ENCODE data around the gene HSCB.

DNA sequence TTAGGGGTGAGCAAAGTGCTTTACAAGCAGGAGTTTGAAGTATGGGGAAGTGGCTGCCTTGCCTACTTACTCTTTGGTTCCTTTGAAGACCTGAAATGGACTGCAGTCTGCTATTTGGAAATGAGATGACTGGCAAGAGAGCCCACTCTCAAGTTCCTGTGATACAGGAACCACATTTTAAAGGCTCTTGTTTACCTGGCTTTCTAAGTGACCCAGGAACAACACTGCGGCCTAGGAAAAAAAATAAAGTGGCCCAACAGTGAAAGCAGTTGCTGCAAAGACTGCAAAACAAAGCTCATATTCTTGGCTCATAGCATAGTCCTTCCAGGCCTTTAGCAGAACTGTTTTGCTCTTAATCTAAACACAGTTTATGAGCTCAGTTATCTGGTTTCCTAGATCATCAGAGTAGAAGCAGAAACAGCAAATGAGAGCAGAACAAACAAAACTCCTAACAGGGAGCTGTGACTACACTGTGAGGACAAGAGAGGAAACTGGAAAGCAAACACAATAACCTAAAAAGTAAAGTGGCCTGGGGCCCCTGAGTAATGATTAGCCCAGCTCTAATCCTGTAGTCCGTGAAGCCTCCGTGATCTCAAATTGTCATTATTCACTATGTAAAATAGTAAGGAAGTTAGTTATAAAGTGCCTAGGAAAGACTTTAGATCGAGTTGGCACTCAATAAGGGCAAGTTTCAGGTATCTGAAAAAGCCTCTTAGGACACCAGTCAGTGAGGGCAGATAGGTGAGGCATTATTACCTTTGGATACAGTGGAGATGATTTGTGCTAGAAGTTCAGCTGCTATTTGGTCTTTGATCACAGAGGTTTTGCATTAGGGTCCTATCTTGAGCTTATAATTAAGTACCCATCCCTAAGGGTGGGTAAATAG, 42.2 kb downstream of the HSCB start:
- TF ChIP-seq POLR2AphosphoS5 (IDR thresholded peaks at IDR 0.05; ENCODE audit: low read depth, low read length) = no peak
- TF ChIP-seq, protein P1, sequence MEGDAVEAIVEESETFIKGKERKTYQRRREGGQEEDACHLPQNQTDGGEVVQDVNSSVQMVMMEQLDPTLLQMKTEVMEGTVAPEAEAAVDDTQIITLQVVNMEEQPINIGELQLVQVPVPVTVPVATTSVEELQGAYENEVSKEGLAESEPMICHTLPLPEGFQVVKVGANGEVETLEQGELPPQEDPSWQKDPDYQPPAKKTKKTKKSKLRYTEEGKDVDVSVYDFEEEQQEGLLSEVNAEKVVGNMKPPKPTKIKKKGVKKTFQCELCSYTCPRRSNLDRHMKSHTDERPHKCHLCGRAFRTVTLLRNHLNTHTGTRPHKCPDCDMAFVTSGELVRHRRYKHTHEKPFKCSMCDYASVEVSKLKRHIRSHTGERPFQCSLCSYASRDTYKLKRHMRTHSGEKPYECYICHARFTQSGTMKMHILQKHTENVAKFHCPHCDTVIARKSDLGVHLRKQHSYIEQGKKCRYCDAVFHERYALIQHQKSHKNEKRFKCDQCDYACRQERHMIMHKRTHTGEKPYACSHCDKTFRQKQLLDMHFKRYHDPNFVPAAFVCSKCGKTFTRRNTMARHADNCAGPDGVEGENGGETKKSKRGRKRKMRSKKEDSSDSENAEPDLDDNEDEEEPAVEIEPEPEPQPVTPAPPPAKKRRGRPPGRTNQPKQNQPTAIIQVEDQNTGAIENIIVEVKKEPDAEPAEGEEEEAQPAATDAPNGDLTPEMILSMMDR (IDR thresholded peaks at IDR 0.05) = no peak
- TF ChIP-seq, protein P2, sequence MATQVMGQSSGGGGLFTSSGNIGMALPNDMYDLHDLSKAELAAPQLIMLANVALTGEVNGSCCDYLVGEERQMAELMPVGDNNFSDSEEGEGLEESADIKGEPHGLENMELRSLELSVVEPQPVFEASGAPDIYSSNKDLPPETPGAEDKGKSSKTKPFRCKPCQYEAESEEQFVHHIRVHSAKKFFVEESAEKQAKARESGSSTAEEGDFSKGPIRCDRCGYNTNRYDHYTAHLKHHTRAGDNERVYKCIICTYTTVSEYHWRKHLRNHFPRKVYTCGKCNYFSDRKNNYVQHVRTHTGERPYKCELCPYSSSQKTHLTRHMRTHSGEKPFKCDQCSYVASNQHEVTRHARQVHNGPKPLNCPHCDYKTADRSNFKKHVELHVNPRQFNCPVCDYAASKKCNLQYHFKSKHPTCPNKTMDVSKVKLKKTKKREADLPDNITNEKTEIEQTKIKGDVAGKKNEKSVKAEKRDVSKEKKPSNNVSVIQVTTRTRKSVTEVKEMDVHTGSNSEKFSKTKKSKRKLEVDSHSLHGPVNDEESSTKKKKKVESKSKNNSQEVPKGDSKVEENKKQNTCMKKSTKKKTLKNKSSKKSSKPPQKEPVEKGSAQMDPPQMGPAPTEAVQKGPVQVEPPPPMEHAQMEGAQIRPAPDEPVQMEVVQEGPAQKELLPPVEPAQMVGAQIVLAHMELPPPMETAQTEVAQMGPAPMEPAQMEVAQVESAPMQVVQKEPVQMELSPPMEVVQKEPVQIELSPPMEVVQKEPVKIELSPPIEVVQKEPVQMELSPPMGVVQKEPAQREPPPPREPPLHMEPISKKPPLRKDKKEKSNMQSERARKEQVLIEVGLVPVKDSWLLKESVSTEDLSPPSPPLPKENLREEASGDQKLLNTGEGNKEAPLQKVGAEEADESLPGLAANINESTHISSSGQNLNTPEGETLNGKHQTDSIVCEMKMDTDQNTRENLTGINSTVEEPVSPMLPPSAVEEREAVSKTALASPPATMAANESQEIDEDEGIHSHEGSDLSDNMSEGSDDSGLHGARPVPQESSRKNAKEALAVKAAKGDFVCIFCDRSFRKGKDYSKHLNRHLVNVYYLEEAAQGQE (IDR thresholded peaks at IDR 0.05; ENCODE audit: insufficient read depth in 1 of 2, low read depth in 2 of 2, low read length in 1 of 2) = no peak

All from Panc1 (cell line).